Measurements from ENCODE around the gene DNAJC24. TPM values are rescaled to one million over a fixed set of nuclear protein-coding genes. Genes with fewer than 3 reads are reported as not detected.

DNAJC24 gene
- total RNA-seq, 1 experiment from 2014 or later, result 18.3 TPM

DNA sequence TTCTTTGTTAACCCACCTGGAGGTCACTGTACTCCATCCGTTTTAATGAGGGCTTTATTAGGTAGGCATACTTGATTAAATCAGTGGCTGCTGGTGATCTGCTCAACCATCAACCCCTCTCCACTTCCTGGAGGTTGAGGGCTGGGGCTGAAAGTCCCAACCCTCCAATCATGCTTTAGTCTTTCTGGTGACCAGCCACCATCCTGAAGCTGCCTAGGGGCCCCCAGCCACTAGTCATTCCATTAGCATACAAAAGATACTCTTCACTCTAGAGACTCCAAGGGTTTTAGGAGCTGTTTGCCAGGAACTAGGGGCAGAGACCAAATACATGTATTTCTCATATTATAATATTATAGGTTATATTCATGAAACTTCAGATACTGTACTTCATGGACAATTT lies 13.5 kb downstream of the DNAJC24 start:
- BruUV-seq (replicated peaks), result no TSS peak
- Histone ChIP-seq H2AFZ (ENCODE audit: low read depth, low read length, poor library complexity, severe bottlenecking) (no peak overlapping the region), H3K9ac (ENCODE audit: low read length) (no peak overlapping the region), H3K9me3 (ENCODE audit: control insufficient read depth in 1 of 2, insufficient read depth in 1 of 2, low read depth in 1 of 2, low read length in 2 of 2) (no peaks in the 10 kb centered on the region), H3K4me1 (ENCODE audit: control insufficient read depth in 1 of 2, insufficient read depth in 2 of 2, low read length in 2 of 2) (no peaks in the 10 kb centered on the region), H3K4me2 (ENCODE audit: low read length) (no peak overlapping the region), H4K20me1 (ENCODE audit: insufficient read depth) (no peaks in the 10 kb centered on the region), H3K27ac (ENCODE audit: low read depth, low read length) (no peak overlapping the region), H3K27me3 (ENCODE audit: insufficient read depth, low read length) (no peaks in the 10 kb centered on the region), H3K36me3 (ENCODE audit: control insufficient read depth in 1 of 2, insufficient read depth in 2 of 2, low read length in 2 of 2) (no peaks in the 10 kb centered on the region), H3K4me3 (replicated peaks in 1 of 2; ENCODE audit: low read depth in 1 of 2, low read length in 2 of 2) (no peak overlapping the region), H3K79me2 (ENCODE audit: insufficient read depth, low read length) (peaks cover 30% of the 10 kb centered on the region), H3K9me2 (ENCODE audit: insufficient read depth) (no peaks in the 10 kb centered on the region)
- no peak for TF ChIP-seq TCF7L2 (IDR thresholded peaks at IDR 0.05; ENCODE audit: borderline replicate concordance, extremely low read depth, insufficient read depth, insufficient read length)
- DNase-seq (ENCODE audit: low read depth, low spot score) (no peak), ATAC-seq (no peak)
- ChIA-PET POLR2A (no interaction called here), RAD21 (ENCODE audit: low non-redundant PET in 1 of 2, low total read pairs in 2 of 2, uncharacterized antibody in 2 of 2, unreplicated experiment in 2 of 2) (no interaction called here), CTCF (no interaction called here)
- intact Hi-C loops (cut with micrococcal nuclease), result no loop called here

DNA sequence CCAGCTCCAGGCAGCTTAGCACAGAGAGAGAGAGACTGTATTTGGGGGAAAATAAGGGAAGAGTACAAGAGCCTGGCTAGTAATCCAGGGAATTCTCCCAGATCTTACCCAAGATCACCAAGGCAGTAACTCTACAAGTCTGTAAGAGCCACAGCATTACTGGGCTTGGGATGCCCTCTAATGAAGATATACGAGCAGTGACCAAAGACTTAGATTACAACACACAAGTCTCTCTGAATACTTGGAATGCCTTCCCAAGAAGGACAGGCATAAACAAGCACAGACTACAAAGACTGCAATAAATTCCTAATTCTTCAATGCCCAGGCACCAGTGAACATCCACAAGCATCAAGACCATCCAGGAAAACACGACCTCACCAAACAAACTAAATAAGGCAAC lies 17.7 kb downstream of the DNAJC24 start:
- no peak for TF ChIP-seq POLR2A (IDR thresholded peaks at IDR 0.05; ENCODE audit: borderline replicate concordance, extremely low read depth, insufficient read depth, insufficient read length)
- TF ChIP-seq RAD21 (IDR thresholded peaks at IDR 0.05; ENCODE audit: low read depth), result no peak
- TF ChIP-seq, protein P1, sequence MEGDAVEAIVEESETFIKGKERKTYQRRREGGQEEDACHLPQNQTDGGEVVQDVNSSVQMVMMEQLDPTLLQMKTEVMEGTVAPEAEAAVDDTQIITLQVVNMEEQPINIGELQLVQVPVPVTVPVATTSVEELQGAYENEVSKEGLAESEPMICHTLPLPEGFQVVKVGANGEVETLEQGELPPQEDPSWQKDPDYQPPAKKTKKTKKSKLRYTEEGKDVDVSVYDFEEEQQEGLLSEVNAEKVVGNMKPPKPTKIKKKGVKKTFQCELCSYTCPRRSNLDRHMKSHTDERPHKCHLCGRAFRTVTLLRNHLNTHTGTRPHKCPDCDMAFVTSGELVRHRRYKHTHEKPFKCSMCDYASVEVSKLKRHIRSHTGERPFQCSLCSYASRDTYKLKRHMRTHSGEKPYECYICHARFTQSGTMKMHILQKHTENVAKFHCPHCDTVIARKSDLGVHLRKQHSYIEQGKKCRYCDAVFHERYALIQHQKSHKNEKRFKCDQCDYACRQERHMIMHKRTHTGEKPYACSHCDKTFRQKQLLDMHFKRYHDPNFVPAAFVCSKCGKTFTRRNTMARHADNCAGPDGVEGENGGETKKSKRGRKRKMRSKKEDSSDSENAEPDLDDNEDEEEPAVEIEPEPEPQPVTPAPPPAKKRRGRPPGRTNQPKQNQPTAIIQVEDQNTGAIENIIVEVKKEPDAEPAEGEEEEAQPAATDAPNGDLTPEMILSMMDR (IDR thresholded peaks at IDR 0.05 in 2 of 3, conservative IDR thresholded peaks at IDR 0.05 in 1 of 3; ENCODE audit: borderline replicate concordance in 1 of 3, insufficient read depth in 1 of 3, low read depth in 2 of 3, low read length in 2 of 3), result no peak
- no peak for TF ChIP-seq CBX3 (IDR thresholded peaks at IDR 0.05; ENCODE audit: low read depth)
- TF ChIP-seq ELF1 (IDR thresholded peaks at IDR 0.05; ENCODE audit: borderline replicate concordance, low read depth), result no peak
- TF ChIP-seq, protein P2, sequence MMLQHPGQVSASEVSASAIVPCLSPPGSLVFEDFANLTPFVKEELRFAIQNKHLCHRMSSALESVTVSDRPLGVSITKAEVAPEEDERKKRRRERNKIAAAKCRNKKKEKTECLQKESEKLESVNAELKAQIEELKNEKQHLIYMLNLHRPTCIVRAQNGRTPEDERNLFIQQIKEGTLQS (IDR thresholded peaks at IDR 0.05), result no peak
- TF ChIP-seq EGR1 (IDR thresholded peaks at IDR 0.05; ENCODE audit: low read depth), result no peak
- no peak for TF ChIP-seq TCF7L2 (IDR thresholded peaks at IDR 0.05; ENCODE audit: borderline replicate concordance, extremely low read depth, insufficient read depth, insufficient read length)
- TF ChIP-seq EZH2 (IDR thresholded peaks at IDR 0.05), result no peak
- TF ChIP-seq CEBPB (IDR thresholded peaks at IDR 0.05; ENCODE audit: low read depth), result no peak
- TF ChIP-seq SP1 (IDR thresholded peaks at IDR 0.05; ENCODE audit: low read depth), result no peak
- no peak for TF ChIP-seq JUND (IDR thresholded peaks at IDR 0.05)
- no peak for TF ChIP-seq EZH2phosphoT487 (IDR thresholded peaks at IDR 0.05; ENCODE audit: borderline replicate concordance)
- TF ChIP-seq, protein P3, sequence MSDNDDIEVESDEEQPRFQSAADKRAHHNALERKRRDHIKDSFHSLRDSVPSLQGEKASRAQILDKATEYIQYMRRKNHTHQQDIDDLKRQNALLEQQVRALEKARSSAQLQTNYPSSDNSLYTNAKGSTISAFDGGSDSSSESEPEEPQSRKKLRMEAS (IDR thresholded peaks at IDR 0.05), result no peak
- TF ChIP-seq ZFX (IDR thresholded peaks at IDR 0.05), result no peak
- intact Hi-C loops (cut with micrococcal nuclease), result no loop called here

More for the DNA sequence above, 17.7 kb downstream of the DNAJC24 start:
- no peaks in the 10 kb centered on the region for H3K36me3 ChIP-seq (ENCODE audit: control insufficient read depth in 1 of 2, insufficient read depth in 2 of 2, low read length in 2 of 2)
- BruUV-seq (replicated peaks), result no TSS peak
- H3K9ac ChIP-seq (ENCODE audit: low read length), result no peak overlapping the region
- DNase-seq (ENCODE audit: low read depth, low spot score), result no peak
- CTCF ChIA-PET, result no interaction called here
- no peaks in the 10 kb centered on the region for H3K4me1 ChIP-seq (ENCODE audit: control insufficient read depth in 1 of 2, insufficient read depth in 2 of 2, low read length in 2 of 2)
- POLR2A ChIA-PET, result no interaction called here
- H3K4me2 ChIP-seq (ENCODE audit: low read length), result no peak overlapping the region
- H2AFZ ChIP-seq (ENCODE audit: low read depth, low read length, poor library complexity, severe bottlenecking), result no peak overlapping the region
- ATAC-seq, result no peak
- RAD21 ChIA-PET (ENCODE audit: low non-redundant PET in 1 of 2, low total read pairs in 2 of 2, uncharacterized antibody in 2 of 2, unreplicated experiment in 2 of 2), result no interaction called here
- no peak overlapping the region for H3K27ac ChIP-seq (ENCODE audit: low read depth, low read length)
- H3K9me2 ChIP-seq (ENCODE audit: insufficient read depth), result no peaks in the 10 kb centered on the region
- H3K9me3 ChIP-seq (ENCODE audit: control insufficient read depth in 1 of 2, insufficient read depth in 1 of 2, low read depth in 1 of 2, low read length in 2 of 2), result no peaks in the 10 kb centered on the region
- no peak overlapping the region for H3K4me3 ChIP-seq (replicated peaks in 1 of 2; ENCODE audit: low read depth in 1 of 2, low read length in 2 of 2)
- no peaks in the 10 kb centered on the region for H4K20me1 ChIP-seq (ENCODE audit: insufficient read depth)
- no peaks in the 10 kb centered on the region for H3K27me3 ChIP-seq (ENCODE audit: insufficient read depth, low read length)
- 0 out of 2 replicates have a peak, but pooled peaks cover 14% of the 10 kb centered on the region for H3K79me2 ChIP-seq (ENCODE audit: insufficient read depth, low read length)
